Keratinocyte (primary cell): Measurements from ENCODE around the gene MEF2A. TPM values are rescaled to one million over a fixed set of nuclear protein-coding genes. Genes with fewer than 3 reads are reported as not detected.

Source experiments
- DNase-seq: peaks from one replicate; pipeline ENCODE4 v3.0.0-alpha.2; 2011; ENCODE audit warnings: low read depth, missing footprints, low spot score
- FAIRE-seq: peaks from 2 replicates; lab custom pipeline; 2011; peaks lifted over from hg19 to GRCh38; lab: Jason Lieb, UNC
- H2AFZ ChIP-seq: 2 replicates; pipeline ENCODE4 v1.6.0; 2012; ENCODE audit warnings: low read length, control low read depth, inconsistent platforms; ENCODE audit not compliant: control insufficient read depth
- H3K27ac ChIP-seq: 2 replicates; pipeline ENCODE4 v1.5.1; 2011; ENCODE audit warnings: low read length; ENCODE audit not compliant: control insufficient read depth, insufficient read depth
- H3K27me3 ChIP-seq: 3 replicates; pipeline ENCODE4 v1.6.0; 2011; ENCODE audit warnings: low read length; ENCODE audit not compliant: control insufficient read depth, insufficient read depth; ENCODE audit errors: extremely low read depth
- H3K36me3 ChIP-seq, 2 experiments: 2 replicates in 1 of 2; 3 replicates in 1 of 2; pipeline ENCODE4 v1.5.1; 2011; ENCODE audit warnings: low read length in 2 of 2, mild to moderate bottlenecking in 1 of 2; ENCODE audit not compliant: control insufficient read depth in 2 of 2, insufficient read depth in 2 of 2; ENCODE audit errors: extremely low read depth in 1 of 2
- H3K4me1 ChIP-seq: 3 replicates; pipeline ENCODE4 v1.5.1; 2011; ENCODE audit warnings: low read length; ENCODE audit not compliant: control insufficient read depth, insufficient read depth; ENCODE audit errors: extremely low read depth
- H3K4me2 ChIP-seq: 3 replicates; pipeline ENCODE4 v1.6.0; 2011; ENCODE audit warnings: low read depth, low read length; ENCODE audit not compliant: control insufficient read depth, insufficient read depth; ENCODE audit errors: extremely low read depth
- H3K4me3 ChIP-seq, 3 experiments: fragments of 200-600 bp in 1 of 3; sonication (generic) in 1 of 3; 2 replicates in 2 of 3; 3 replicates in 1 of 3; pipeline ENCODE4 v1.5.1; 2011 to 2016; ENCODE audit warnings: low read length in 3 of 3, mild to moderate bottlenecking in 3 of 3, control low read depth in 2 of 3, inconsistent platforms in 1 of 3, low read depth in 1 of 3, mixed read lengths in 1 of 3, mixed run types in 1 of 3, moderate library complexity in 1 of 3; ENCODE audit not compliant: control insufficient read depth in 2 of 3, insufficient read depth in 2 of 3; ENCODE audit errors: extremely low read depth in 1 of 3
- H3K79me2 ChIP-seq: 2 replicates; pipeline ENCODE4 v1.6.0; 2012; ENCODE audit warnings: low read length; ENCODE audit not compliant: control insufficient read depth, insufficient read depth
- H3K9ac ChIP-seq: 3 replicates; pipeline ENCODE4 v1.6.0; 2011; ENCODE audit warnings: low read length; ENCODE audit not compliant: control insufficient read depth, insufficient read depth; ENCODE audit errors: extremely low read depth
- H3K9me1 ChIP-seq: 3 replicates; pipeline ENCODE4 v1.6.0; 2011; ENCODE audit warnings: low read length; ENCODE audit not compliant: control insufficient read depth, insufficient read depth; ENCODE audit errors: extremely low read depth
- H3K9me3 ChIP-seq: 2 replicates; pipeline ENCODE4 v1.5.1; 2012; ENCODE audit warnings: low read depth, low read length; ENCODE audit not compliant: control insufficient read depth
- H4K20me1 ChIP-seq: 3 replicates; pipeline ENCODE4 v1.6.0; 2011; ENCODE audit warnings: low read length; ENCODE audit not compliant: control insufficient read depth, insufficient read depth; ENCODE audit errors: extremely low read depth
- CTCF ChIP-seq, 3 experiments: IDR thresholded peaks in 1 of 3; conservative IDR thresholded peaks in 1 of 3; optimal IDR thresholded peaks in 1 of 3; 2 replicates in 2 of 3; 3 replicates in 1 of 3; pipeline versions ENCODE3 to v1.5.1; 2011; ENCODE audit warnings: low read length in 3 of 3, mild to moderate bottlenecking in 3 of 3, moderate library complexity in 2 of 3, control low read depth in 1 of 3, inconsistent platforms in 1 of 3; ENCODE audit not compliant: insufficient read depth in 2 of 3; ENCODE audit errors: extremely low read depth in 1 of 3
- EZH2 ChIP-seq: IDR thresholded peaks from one replicate; pipeline ENCODE4 v1.6.1; 2012; ENCODE audit warnings: inconsistent platforms, mild to moderate bottlenecking, low read length, moderate library complexity
- dilution Hi-C: fragments of 300-500 bp; cut with MboI; formaldehyde crosslinking; loops from one replicate; pipeline ENCODE4 v1.7.0; 2020; ENCODE audit warnings: low sequenced_read_pairs; ENCODE audit not compliant: extremely low pct_ligation_motif_present
- polyA plus RNA-seq, 5 experiments: library from polyadenylated mRNA; depleted of rRNA in 3 of 5; stranded (reverse) in 3 of 5; stranded (forward) in 1 of 5; unstranded in 1 of 5; fragments of >200 nt; gene quantifications; 1 replicate in 1 of 5; 2 replicates in 3 of 5; 3 replicates in 1 of 5; pipeline versions ENCODE4 v1.2.1 to v1.2.3, GENCODE V29; 2011 to 2012; ENCODE audit warnings: missing spikeins in 2 of 5, low read depth in 1 of 5, low replicate concordance in 1 of 5

The MEF2A gene
- polyA plus RNA-seq, 1 donor (not counting 4 experiments of a cell fraction or from before 2014, with no cell fraction given), result 27.4 TPM

GRCh38 chr15:99628374-99629001 lies 62.7 kb downstream of the MEF2A start:
- Histone ChIP-seq H3K4me3 (no peak overlapping the region), H3K9me1 (no peaks in the 10 kb centered on the region), H4K20me1 (no peaks in the 10 kb centered on the region), H3K9me3 (no peaks in the 10 kb centered on the region), H3K4me1 (peaks cover 10% of the 10 kb centered on the region), H3K9ac (no peak overlapping the region), H3K27ac (no peak overlapping the region), H3K36me3 (no peaks in the 10 kb centered on the region), H2AFZ (no peak overlapping the region), H3K79me2 (peaks cover 43% of the 10 kb centered on the region), H3K4me2 (no peak overlapping the region), H3K27me3 (no peaks in the 10 kb centered on the region)
- DNase-seq, result no peak
- TF ChIP-seq EZH2 (no peak), CTCF (optimal IDR thresholded peaks at IDR 0.05 in 1 of 3, IDR thresholded peaks at IDR 0.05 in 1 of 3, conservative IDR thresholded peaks at IDR 0.05 in 1 of 3; ENCODE audit: extremely low read depth in 1 of 3, insufficient read depth in 2 of 3, low read length in 3 of 3) (no peak)
- dilution Hi-C loops, result no loop called here
- FAIRE-seq, result no peak

- Histone ChIP-seq H3K36me3 (no peaks in the 10 kb centered on the region), H3K4me1 (peaks cover 10% of the 10 kb centered on the region), H3K27me3 (no peaks in the 10 kb centered on the region), H3K27ac (no peak overlapping the region), H3K9me3 (no peaks in the 10 kb centered on the region), H3K9me1 (no peaks in the 10 kb centered on the region), H3K79me2 (peaks cover 22% of the 10 kb centered on the region), H3K4me2 (no peak overlapping the region), H2AFZ (no peak overlapping the region), H3K9ac (no peak overlapping the region), H4K20me1 (no peaks in the 10 kb centered on the region), H3K4me3 (no peak overlapping the region)
- DNase-seq (no peak), FAIRE-seq (no peak)
- no peak for TF ChIP-seq EZH2
- TF ChIP-seq CTCF (optimal IDR thresholded peaks at IDR 0.05 in 1 of 3, IDR thresholded peaks at IDR 0.05 in 1 of 3, conservative IDR thresholded peaks at IDR 0.05 in 1 of 3; ENCODE audit: extremely low read depth in 1 of 3, insufficient read depth in 2 of 3, low read length in 3 of 3), result no peak
- dilution Hi-C loops, result no loop called here
These were observed 64.9 kb downstream of the MEF2A start for GRCh38 chr15:99630607-99631131.
